Neural cell (in vitro differentiated cells): ENCODE measurements around the gene HLA-A.
A peak's percentile ranks its signal among the peaks of the same experiment; 100 is the strongest.

Experiments
- EZH2 ChIP-seq: fragments of 200-600, 300-800 bp; shearing (Covaris generic), sonication (generic); IDR thresholded peaks from 2 replicates; pipeline ENCODE4 v1.6.1; 2014; ENCODE audit warnings: antibody characterized with exemption, low read length, borderline replicate concordance, mild to moderate bottlenecking; ENCODE audit not compliant: insufficient read depth, poor library complexity, severe bottlenecking
- POLR2AphosphoS5 ChIP-seq: IDR thresholded peaks from 2 replicates; pipeline ENCODE4 v1.6.1; 2012
- RAD21 ChIP-seq: fragments of 450-650 bp; conservative IDR thresholded peaks from 2 replicates; pipeline ENCODE4 v1.6.1; 2014; ENCODE audit warnings: antibody characterized with exemption, mild to moderate bottlenecking, moderate library complexity
- SMC3 ChIP-seq: fragments of 450-650 bp; conservative IDR thresholded peaks from 2 replicates; pipeline ENCODE4 v1.6.1; 2014; ENCODE audit warnings: antibody characterized with exemption, mild to moderate bottlenecking, moderate library complexity; ENCODE audit not compliant: poor library complexity
- TAF1 ChIP-seq: IDR thresholded peaks from 2 replicates; pipeline ENCODE4 v1.6.1; 2012; ENCODE audit warnings: low read depth
- TF ChIP-seq, protein P1 (sequence below): fragments of 450-650 bp; IDR thresholded peaks from 2 replicates; pipeline ENCODE4 v1.5.1; 2014; ENCODE audit warnings: antibody characterized with exemption, mild to moderate bottlenecking, moderate library complexity; ENCODE audit not compliant: poor library complexity, severe bottlenecking
- TF ChIP-seq, protein P2 (sequence below): IDR thresholded peaks from 2 replicates; pipeline ENCODE4 v1.6.1; 2012; ENCODE audit warnings: borderline replicate concordance

GRCh38 chr6:29976588-29977424 lies 34.5 kb downstream of the HLA-A start:
- TF ChIP-seq, protein P1, sequence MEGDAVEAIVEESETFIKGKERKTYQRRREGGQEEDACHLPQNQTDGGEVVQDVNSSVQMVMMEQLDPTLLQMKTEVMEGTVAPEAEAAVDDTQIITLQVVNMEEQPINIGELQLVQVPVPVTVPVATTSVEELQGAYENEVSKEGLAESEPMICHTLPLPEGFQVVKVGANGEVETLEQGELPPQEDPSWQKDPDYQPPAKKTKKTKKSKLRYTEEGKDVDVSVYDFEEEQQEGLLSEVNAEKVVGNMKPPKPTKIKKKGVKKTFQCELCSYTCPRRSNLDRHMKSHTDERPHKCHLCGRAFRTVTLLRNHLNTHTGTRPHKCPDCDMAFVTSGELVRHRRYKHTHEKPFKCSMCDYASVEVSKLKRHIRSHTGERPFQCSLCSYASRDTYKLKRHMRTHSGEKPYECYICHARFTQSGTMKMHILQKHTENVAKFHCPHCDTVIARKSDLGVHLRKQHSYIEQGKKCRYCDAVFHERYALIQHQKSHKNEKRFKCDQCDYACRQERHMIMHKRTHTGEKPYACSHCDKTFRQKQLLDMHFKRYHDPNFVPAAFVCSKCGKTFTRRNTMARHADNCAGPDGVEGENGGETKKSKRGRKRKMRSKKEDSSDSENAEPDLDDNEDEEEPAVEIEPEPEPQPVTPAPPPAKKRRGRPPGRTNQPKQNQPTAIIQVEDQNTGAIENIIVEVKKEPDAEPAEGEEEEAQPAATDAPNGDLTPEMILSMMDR, result peak; percentile 66
- peak; percentile 49 for TF ChIP-seq TAF1
- peak; percentile 75 for TF ChIP-seq POLR2AphosphoS5
- TF ChIP-seq SMC3, result peak; percentile 52
- TF ChIP-seq, protein P2, sequence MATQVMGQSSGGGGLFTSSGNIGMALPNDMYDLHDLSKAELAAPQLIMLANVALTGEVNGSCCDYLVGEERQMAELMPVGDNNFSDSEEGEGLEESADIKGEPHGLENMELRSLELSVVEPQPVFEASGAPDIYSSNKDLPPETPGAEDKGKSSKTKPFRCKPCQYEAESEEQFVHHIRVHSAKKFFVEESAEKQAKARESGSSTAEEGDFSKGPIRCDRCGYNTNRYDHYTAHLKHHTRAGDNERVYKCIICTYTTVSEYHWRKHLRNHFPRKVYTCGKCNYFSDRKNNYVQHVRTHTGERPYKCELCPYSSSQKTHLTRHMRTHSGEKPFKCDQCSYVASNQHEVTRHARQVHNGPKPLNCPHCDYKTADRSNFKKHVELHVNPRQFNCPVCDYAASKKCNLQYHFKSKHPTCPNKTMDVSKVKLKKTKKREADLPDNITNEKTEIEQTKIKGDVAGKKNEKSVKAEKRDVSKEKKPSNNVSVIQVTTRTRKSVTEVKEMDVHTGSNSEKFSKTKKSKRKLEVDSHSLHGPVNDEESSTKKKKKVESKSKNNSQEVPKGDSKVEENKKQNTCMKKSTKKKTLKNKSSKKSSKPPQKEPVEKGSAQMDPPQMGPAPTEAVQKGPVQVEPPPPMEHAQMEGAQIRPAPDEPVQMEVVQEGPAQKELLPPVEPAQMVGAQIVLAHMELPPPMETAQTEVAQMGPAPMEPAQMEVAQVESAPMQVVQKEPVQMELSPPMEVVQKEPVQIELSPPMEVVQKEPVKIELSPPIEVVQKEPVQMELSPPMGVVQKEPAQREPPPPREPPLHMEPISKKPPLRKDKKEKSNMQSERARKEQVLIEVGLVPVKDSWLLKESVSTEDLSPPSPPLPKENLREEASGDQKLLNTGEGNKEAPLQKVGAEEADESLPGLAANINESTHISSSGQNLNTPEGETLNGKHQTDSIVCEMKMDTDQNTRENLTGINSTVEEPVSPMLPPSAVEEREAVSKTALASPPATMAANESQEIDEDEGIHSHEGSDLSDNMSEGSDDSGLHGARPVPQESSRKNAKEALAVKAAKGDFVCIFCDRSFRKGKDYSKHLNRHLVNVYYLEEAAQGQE, result peak; percentile 39
- TF ChIP-seq RAD21, result peak; percentile 43
- no peak for TF ChIP-seq EZH2
